Smooth muscle cell (in vitro differentiated cells): ENCODE data around the gene FOCAD. TPM values are rescaled to one million over a fixed set of nuclear protein-coding genes. Genes with fewer than 3 reads are reported as not detected.

Experiments used
- DNase-seq: peaks from one replicate; lab custom pipeline; 2025; ENCODE audit not compliant: unreplicated experiment; lab: John Stamatoyannopoulos, UW
- H2AFZ ChIP-seq: fragments of 200-600 bp; sonication (generic); 2 replicates; pipeline ENCODE4 v1.6.0; 2016; ENCODE audit warnings: antibody characterized with exemption, low read depth, mild to moderate bottlenecking
- H3F3A ChIP-seq: fragments of 200-600 bp; sonication (generic); 2 replicates; pipeline ENCODE4 v1.6.0; 2017; ENCODE audit warnings: antibody characterized with exemption, low read depth
- H3K27ac ChIP-seq: fragments of 200-600 bp; sonication (generic); 2 replicates; pipeline ENCODE4 v1.5.1; 2016; ENCODE audit warnings: low read depth, mild to moderate bottlenecking
- H3K27me3 ChIP-seq: fragments of 200-600 bp; sonication (generic); 2 replicates; pipeline ENCODE4 v1.6.1; 2016; ENCODE audit warnings: low read depth, mild to moderate bottlenecking
- H3K36me3 ChIP-seq: fragments of 200-600 bp; sonication (generic); 2 replicates; pipeline ENCODE4 v1.5.1; 2016; ENCODE audit warnings: low read depth
- H3K4me1 ChIP-seq: fragments of 200-600 bp; sonication (generic); 2 replicates; pipeline ENCODE4 v1.5.1; 2016; ENCODE audit warnings: low read depth
- H3K4me2 ChIP-seq: fragments of 200-600 bp; sonication (generic); 2 replicates; pipeline ENCODE4 v1.6.0; 2016; ENCODE audit warnings: mild to moderate bottlenecking
- H3K4me3 ChIP-seq: fragments of 200-600 bp; sonication (generic); 2 replicates; pipeline ENCODE4 v1.5.1; 2016; ENCODE audit warnings: mild to moderate bottlenecking
- H3K79me2 ChIP-seq: fragments of 200-600 bp; sonication (generic); 2 replicates; pipeline ENCODE4 v1.6.0; 2016; ENCODE audit warnings: low read depth, mild to moderate bottlenecking
- H3K9ac ChIP-seq: fragments of 200-600 bp; sonication (generic); 2 replicates; pipeline ENCODE4 v1.6.0; 2016; ENCODE audit warnings: low read depth
- H3K9me3 ChIP-seq: fragments of 200-600 bp; sonication (generic); replicated peaks from 2 replicates; pipeline ENCODE4 v1.5.1; 2016; ENCODE audit warnings: low read depth
- H4K20me1 ChIP-seq: fragments of 200-600 bp; sonication (generic); 2 replicates; pipeline ENCODE4 v1.6.0; 2016; ENCODE audit warnings: low read depth
- CTCF ChIP-seq: fragments of 200-600 bp; sonication (generic); IDR thresholded peaks from 2 replicates; pipeline ENCODE4 v1.5.1; 2017; ENCODE audit warnings: borderline replicate concordance, mild to moderate bottlenecking, antibody characterized with exemption; ENCODE audit not compliant: insufficient read depth, poor library complexity, severe bottlenecking
- WGBS: methylation state at CpG from one replicate; pipeline ENCODE4 v1.1.7; 2016; ENCODE audit warnings: low lambda C conversion rate; 5-methylcytosine and 5-hydroxymethylcytosine counted together
- polyA plus RNA-seq: library from polyadenylated mRNA; unstranded; fragments of >200 nt; fragmentation: Nextera tagmentation; extraction: Ambion mirVana; gene quantifications from 2 replicates; pipeline ENCODE4 v1.2.1, GENCODE V29; 2016
- total RNA-seq: library from RNA; depleted of rRNA; stranded (reverse); fragments of >200 nt; gene quantifications from 2 replicates; pipeline ENCODE4 v1.2.3, GENCODE V29; 2014

The FOCAD gene
- total and polyA plus RNA-seq, 2 experiments from 2014 or later: 31.0 to 106 TPM

DNA sequence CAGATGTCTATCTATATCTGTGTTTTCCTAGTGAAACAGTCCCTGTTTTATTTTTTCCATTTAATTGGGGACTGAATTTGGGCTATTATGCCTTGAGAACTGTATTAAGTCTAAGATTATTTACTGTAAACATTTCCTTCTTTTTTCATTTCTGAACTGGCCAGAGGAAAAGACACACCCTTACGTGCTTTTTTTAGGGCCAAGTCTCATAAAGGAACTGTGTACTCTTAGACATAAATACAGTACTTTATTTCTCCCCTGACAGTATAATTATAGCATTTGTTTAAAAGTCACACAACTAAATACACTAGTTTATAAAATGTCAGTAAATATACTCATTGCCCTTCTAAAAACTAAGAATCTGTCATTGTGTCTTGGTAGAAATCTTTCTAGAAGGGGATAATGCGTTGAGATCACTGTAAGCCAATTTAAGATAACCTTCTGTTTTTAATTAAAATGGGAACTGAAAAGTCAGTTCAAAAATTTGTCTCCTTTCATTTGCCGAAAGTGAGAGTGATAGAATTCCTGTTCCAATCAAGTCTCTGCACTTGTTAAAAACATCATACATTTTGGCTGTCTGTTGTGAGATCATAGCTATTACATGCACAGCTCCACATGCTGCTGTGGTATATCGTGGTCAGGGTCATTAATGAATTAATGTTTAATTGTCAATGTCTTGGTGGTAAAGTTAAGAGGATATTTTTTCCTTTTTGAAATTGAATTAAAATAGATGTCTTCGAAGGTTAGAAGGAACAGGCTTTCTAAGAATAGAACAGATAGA lies 132.1 kb downstream of the FOCAD start:
- H3K27ac ChIP-seq: no peak overlapping the region
- no peak for TF ChIP-seq CTCF

DNA sequence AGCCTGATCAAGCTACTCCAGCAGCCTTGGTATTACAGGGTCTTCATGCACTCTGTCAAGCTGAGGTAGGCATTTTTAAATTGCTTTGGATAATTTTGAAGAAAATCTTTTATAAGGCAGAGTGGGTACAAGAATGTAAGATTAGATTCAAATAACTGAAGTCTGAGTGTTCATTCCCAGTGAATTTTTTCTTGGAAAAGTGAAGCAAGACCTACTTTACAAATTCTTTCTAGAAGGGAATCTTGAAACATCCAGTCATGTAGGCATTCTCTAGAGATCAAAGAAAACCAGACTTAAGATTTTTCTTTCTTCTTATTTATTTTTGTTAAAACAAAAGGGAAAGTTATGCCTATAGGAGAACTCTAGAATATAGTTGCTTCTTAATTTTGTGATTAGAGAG lies 139.0 kb downstream of the FOCAD start:
- no peaks in the 10 kb centered on the region for H3K27me3 ChIP-seq
- H3F3A ChIP-seq: no peaks in the 10 kb centered on the region
- no peaks in the 10 kb centered on the region for H4K20me1 ChIP-seq
- H3K27ac ChIP-seq: no peak overlapping the region
- H3K4me1 ChIP-seq: no peaks in the 10 kb centered on the region
- no peak overlapping the region for H3K4me3 ChIP-seq
- H3K4me2 ChIP-seq: no peak overlapping the region
- no peaks in the 10 kb centered on the region for H3K9me3 ChIP-seq
- no peak overlapping the region for H3K9ac ChIP-seq
- H3K79me2 ChIP-seq: no peaks in the 10 kb centered on the region
- peaks cover 17% of the 10 kb centered on the region for H3K36me3 ChIP-seq
- no peak for DNase-seq
- no peak for TF ChIP-seq CTCF
- no peak overlapping the region for H2AFZ ChIP-seq

More for the DNA sequence above, 132.1 kb downstream of the FOCAD start:
- H3K4me3 ChIP-seq: no peak overlapping the region
- no peaks in the 10 kb centered on the region for H3F3A ChIP-seq
- DNase-seq: no peak
- H3K4me1 ChIP-seq: no peaks in the 10 kb centered on the region
- H4K20me1 ChIP-seq: no peaks in the 10 kb centered on the region
- no peak overlapping the region for H2AFZ ChIP-seq
- no peaks in the 10 kb centered on the region for H3K36me3 ChIP-seq
- WGBS: 84% methylated on average over 5 of the region's 5 CpGs
- no peak overlapping the region for H3K9ac ChIP-seq
- H3K27me3 ChIP-seq: no peaks in the 10 kb centered on the region
- H3K9me3 ChIP-seq: no peaks in the 10 kb centered on the region
- H3K4me2 ChIP-seq: no peak overlapping the region
- no peaks in the 10 kb centered on the region for H3K79me2 ChIP-seq

DNA sequence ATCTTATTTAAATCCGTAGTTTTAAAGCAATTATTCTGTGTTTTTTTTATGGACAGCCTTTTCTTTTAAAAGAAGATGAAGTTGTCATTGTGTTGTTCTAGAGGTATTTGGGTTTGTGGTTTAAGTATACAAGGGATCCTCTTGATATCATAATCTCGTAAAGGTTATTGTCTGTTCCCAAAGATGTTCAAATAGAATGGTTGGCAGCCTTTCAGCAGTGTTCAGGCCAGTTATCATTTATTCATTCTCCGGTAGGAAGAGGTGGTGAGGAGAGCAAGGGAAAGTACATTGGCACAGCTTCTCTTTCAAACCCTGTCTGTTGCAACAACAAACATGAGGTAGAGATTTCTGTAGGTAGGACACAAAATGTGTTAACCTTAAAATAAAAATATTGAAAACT lies 147.0 kb downstream of the FOCAD start:
- no peaks in the 10 kb centered on the region for H3K79me2 ChIP-seq
- WGBS: 98% methylated on average over 3 of the region's 3 CpGs
- H4K20me1 ChIP-seq: peaks cover 5% of the 10 kb centered on the region
- no peak overlapping the region for H2AFZ ChIP-seq
- no peak for TF ChIP-seq CTCF
- peaks cover 6% of the 10 kb centered on the region for H3K4me1 ChIP-seq
- no peaks in the 10 kb centered on the region for H3K9me3 ChIP-seq
- H3K36me3 ChIP-seq: peaks cover 8% of the 10 kb centered on the region
- no peak overlapping the region for H3K4me3 ChIP-seq
- no peak overlapping the region for H3K27ac ChIP-seq
- H3F3A ChIP-seq: no peaks in the 10 kb centered on the region
- no peak overlapping the region for H3K9ac ChIP-seq
- DNase-seq: no peak
- no peak overlapping the region for H3K4me2 ChIP-seq
- H3K27me3 ChIP-seq: no peaks in the 10 kb centered on the region

DNA sequence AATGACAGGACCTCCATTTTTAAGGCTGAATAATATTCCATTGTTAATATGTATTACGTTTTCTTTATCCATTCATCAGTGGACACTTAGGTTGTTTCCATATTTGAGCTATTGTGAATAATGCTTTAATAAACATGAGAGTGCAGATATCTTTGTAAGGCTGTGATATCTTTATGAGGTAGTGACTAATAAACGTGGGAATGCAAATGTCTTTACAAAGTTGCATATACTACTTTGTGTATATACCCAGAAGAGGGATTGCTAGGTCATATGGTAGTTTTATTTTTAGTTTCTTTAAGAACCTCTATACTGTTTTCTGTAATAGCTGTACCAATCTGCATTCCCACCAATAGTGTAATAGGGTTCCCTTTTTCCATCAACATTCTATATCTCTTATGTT lies 148.7 kb downstream of the FOCAD start:
- no peak overlapping the region for H3K9ac ChIP-seq
- no peaks in the 10 kb centered on the region for H3K27me3 ChIP-seq
- peaks cover 11% of the 10 kb centered on the region for H3K4me1 ChIP-seq
- peak overlapping the region; percentile 29 for H3K4me2 ChIP-seq
- no peak for TF ChIP-seq CTCF
- H3K4me3 ChIP-seq: no peak overlapping the region
- no peak for DNase-seq
- H3K9me3 ChIP-seq: no peaks in the 10 kb centered on the region
- H4K20me1 ChIP-seq: peaks cover 5% of the 10 kb centered on the region
- H3K36me3 ChIP-seq: no peaks in the 10 kb centered on the region
- no peaks in the 10 kb centered on the region for H3K79me2 ChIP-seq
- no peak overlapping the region for H2AFZ ChIP-seq
- no peaks in the 10 kb centered on the region for H3F3A ChIP-seq
- no peak overlapping the region for H3K27ac ChIP-seq
- WGBS: 33% methylated on average over 2 of the region's 2 CpGs
